ENCODE results near the gene SH2D4B. TPM values are rescaled to one million over a fixed set of nuclear protein-coding genes. Genes with fewer than 3 reads are reported as not detected.

Gene SH2D4B
- total RNA-seq, 2 experiments from 2014 or later = 0.11 TPM; not detected in 1

DNA sequence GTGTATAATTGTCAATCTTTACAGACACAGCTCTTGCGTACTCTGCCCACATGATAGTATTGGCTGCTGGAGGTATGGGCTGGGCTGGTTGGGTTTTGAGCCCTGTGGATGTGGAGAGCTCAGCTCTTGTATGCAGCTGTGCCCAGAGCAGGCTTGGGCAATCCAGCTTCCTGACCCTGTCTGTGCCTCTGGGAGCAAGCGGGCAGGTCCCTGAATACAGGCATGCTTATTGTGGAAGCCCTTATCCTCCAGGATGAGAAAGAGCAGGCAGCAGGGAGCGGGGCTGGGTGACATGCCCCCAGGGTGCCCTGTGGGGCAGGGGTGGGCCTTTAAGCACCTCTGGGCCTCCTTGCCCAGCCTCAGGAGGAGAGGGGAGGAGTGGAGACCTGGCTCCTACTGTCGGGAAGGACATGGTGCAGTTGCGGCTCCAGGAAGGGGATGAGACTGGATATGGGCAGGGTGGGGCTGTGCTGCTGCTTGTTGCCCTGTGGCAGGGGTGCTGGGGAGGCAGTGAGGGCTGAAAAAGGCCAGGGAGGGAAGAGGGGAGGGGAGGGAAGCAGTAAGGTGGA is 32.7 kb upstream of the SH2D4B start:
- POLR2A ChIA-PET = interaction anchor here (0.6 to 2.3 kb wide), 7 partner anchors 17 to 97 kb away, joined by 3 to 10 read pairs (median 3); partner anchors contain the start of gene PRXL2A
- Mint-ChIP-seq H3K4me1 (peaks cover 59% of the 10 kb centered on the region), H3K9me3 (ENCODE audit: low read depth) (no peaks in the 10 kb centered on the region), H3K36me3 (ENCODE audit: low read depth) (peaks cover 35% of the 10 kb centered on the region), H3K27me3 (no peaks in the 10 kb centered on the region), H3K4me3 (no peak overlapping the region), H3K27ac (peak overlapping the region; percentile 98)
- CTCF ChIA-PET = interaction anchor here (0.6 to 16.9 kb wide), 29 partner anchors 8 to 142 kb away, joined by 3 to 372 read pairs (median 6); partner anchors contain the start of genes PRXL2A, SH2D4B and TSPAN14
- no peak for DNase-seq
- ATAC-seq = peak; percentile 28
- intact Hi-C loops (cut with DNase I, micrococcal nuclease) = loop anchor here (1.0 to 2.0 kb wide), 6 partner anchors 38 to 127 kb away; partner anchors contain the start of genes PRXL2A (in 1 of the 2) and TSPAN14 (in 1 of the 2)

DNA sequence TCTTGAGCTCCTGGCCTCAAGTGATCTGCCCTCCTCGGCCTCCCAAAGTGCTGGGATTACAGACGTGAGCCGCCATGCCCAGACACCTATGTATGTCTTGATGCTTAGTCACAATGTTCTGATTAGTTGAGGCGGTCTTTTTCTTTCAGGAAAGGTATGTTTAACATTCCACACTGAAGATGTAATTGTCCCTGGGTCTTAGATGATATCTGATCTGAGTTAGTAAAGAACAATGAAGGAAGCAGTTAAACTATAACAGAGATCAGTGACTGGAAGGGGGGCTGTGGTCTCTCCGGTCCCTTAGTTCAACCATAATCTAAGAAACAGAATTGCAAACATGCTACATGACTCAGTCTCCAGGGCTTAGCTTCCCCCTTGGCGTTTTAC is 31.5 kb upstream of the SH2D4B start:
- ChIA-PET POLR2A (interaction anchor here (0.6 to 2.3 kb wide), 7 partner anchors 45 to 123 kb away, joined by 3 to 10 read pairs (median 3); partner anchors contain the start of gene PRXL2A), CTCF (interaction anchor here (0.6 to 16.9 kb wide), 33 partner anchors 9 to 310 kb away, joined by 3 to 372 read pairs (median 6); partner anchors contain the start of genes PRXL2A, SH2D4B and TSPAN14)
- no peaks in the 10 kb centered on the region for H3K9me3 Mint-ChIP-seq (ENCODE audit: low read depth)
- ATAC-seq (no peak), DNase-seq (no peak)
- H3K27ac Mint-ChIP-seq = peak overlapping the region; percentile 3
- intact Hi-C loops (cut with DNase I, micrococcal nuclease) = no loop called here
- H3K36me3 Mint-ChIP-seq (ENCODE audit: low read depth) = peaks cover 37% of the 10 kb centered on the region
- H3K27me3 Mint-ChIP-seq = no peaks in the 10 kb centered on the region
- peaks cover 57% of the 10 kb centered on the region for H3K4me1 Mint-ChIP-seq
- no peak overlapping the region for H3K4me3 Mint-ChIP-seq

GRCh38 chr10:80506836-80507487 is 30.7 kb upstream of the SH2D4B start:
- H3K4me1 Mint-ChIP-seq = peaks cover 56% of the 10 kb centered on the region
- DNase-seq (no peak), ATAC-seq (no peak)
- H3K27me3 Mint-ChIP-seq = no peaks in the 10 kb centered on the region
- POLR2A ChIA-PET = no interaction called here
- peaks cover 30% of the 10 kb centered on the region for H3K36me3 Mint-ChIP-seq (ENCODE audit: low read depth)
- no peaks in the 10 kb centered on the region for H3K9me3 Mint-ChIP-seq (ENCODE audit: low read depth)
- CTCF ChIA-PET = interaction anchor here (0.6 to 16.9 kb wide), 11 partner anchors 19 to 246 kb away, joined by 3 to 372 read pairs (median 3); partner anchors contain the start of gene TSPAN14
- intact Hi-C loops (cut with DNase I, micrococcal nuclease) = no loop called here
- peak overlapping the region; percentile 28 for H3K27ac Mint-ChIP-seq
- H3K4me3 Mint-ChIP-seq = no peak overlapping the region

DNA sequence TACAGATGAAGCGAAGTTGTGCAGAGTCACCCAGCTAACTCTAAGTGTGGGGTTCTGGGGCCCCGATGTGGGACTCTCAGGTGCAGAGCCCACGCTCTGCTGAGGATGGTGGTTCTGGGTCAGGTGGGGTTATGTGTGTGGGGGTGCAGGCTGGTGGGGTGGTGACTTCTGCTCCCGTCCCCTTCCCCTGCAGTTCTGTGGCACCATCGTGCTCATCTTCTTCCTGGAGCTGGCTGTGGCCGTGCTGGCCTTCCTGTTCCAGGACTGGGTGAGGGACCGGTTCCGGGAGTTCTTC is 28.6 kb upstream of the SH2D4B start:
- intact Hi-C loops (cut with DNase I, micrococcal nuclease) = no loop called here
- Mint-ChIP-seq H3K4me3 (no peak overlapping the region), H3K27me3 (no peaks in the 10 kb centered on the region), H3K27ac (no peak overlapping the region), H3K36me3 (ENCODE audit: low read depth) (peaks cover 36% of the 10 kb centered on the region), H3K4me1 (peaks cover 35% of the 10 kb centered on the region), H3K9me3 (ENCODE audit: low read depth) (no peaks in the 10 kb centered on the region)
- DNase-seq (no peak), ATAC-seq (no peak)
- POLR2A ChIA-PET = no interaction called here
- CTCF ChIA-PET = interaction anchor here (0.7 to 16.9 kb wide), 8 partner anchors 9 to 131 kb away, joined by 3 to 372 read pairs (median 4); no protein-coding TSS in a partner anchor

DNA sequence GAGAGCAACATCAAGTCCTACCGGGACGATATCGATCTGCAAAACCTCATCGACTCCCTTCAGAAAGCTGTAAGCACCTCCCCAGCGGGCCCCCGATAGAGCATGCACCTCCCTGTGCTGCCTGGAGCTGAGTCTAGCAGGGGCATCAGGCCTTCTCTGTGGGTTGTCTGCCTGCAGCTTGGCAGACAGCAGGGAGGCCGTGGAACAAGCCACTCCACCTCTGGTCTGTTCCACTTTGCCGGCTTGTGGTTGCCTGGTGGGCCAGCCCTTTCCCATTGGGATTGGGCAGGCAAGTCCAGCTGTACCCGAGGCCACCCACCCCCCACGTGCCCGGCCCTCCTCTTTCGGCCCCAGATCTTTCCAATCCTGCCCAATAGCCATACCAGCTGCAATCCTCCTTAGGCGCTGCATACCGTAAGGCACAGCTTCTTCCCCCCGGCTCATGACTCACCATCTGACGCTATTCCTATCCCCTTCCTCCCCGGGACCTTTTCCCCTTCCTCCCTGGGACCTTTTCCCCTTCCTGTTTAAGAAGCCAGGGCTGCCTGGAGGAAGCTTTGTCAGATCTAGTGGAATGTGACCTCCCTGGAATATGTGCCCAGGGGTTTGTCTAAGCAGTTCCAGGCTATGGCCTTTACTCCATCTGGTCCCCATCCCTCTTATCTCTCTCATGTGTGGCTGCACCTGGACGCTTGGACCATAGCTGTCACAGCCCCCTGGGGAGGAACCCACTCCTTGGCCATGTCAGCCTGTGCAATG is 28.1 kb upstream of the SH2D4B start:
- intact Hi-C loops (cut with DNase I, micrococcal nuclease) = no loop called here
- ATAC-seq (no peak), DNase-seq (no peak)
- CTCF ChIA-PET = interaction anchor here (0.7 to 16.9 kb wide), 5 partner anchors 45 to 132 kb away, joined by 3 to 372 read pairs (median 6); no protein-coding TSS in a partner anchor
- no peaks in the 10 kb centered on the region for H3K27me3 Mint-ChIP-seq
- H3K4me3 Mint-ChIP-seq = no peak overlapping the region
- POLR2A ChIA-PET = no interaction called here
- peaks cover 41% of the 10 kb centered on the region for H3K36me3 Mint-ChIP-seq (ENCODE audit: low read depth)
- H3K9me3 Mint-ChIP-seq (ENCODE audit: low read depth) = no peaks in the 10 kb centered on the region
- H3K27ac Mint-ChIP-seq = no peak overlapping the region
- H3K4me1 Mint-ChIP-seq = peaks cover 30% of the 10 kb centered on the region

GRCh38 chr10:80512031-80512526 is 25.6 kb upstream of the SH2D4B start:
- H3K9me3 Mint-ChIP-seq (ENCODE audit: low read depth) = no peaks in the 10 kb centered on the region
- no peak overlapping the region for H3K4me3 Mint-ChIP-seq
- DNase-seq (no peak), ATAC-seq (no peak)
- H3K27ac Mint-ChIP-seq = peak overlapping the region; percentile 55
- intact Hi-C loops (cut with DNase I, micrococcal nuclease) = no loop called here
- POLR2A ChIA-PET = interaction anchor here (0.8 kb wide), 1 partner anchor 38 kb away, joined by 9 read pairs; no protein-coding TSS in a partner anchor
- H3K27me3 Mint-ChIP-seq = no peaks in the 10 kb centered on the region
- H3K36me3 Mint-ChIP-seq (ENCODE audit: low read depth) = peaks cover 46% of the 10 kb centered on the region
- CTCF ChIA-PET = interaction anchor here (0.6 to 16.9 kb wide), 10 partner anchors 13 to 134 kb away, joined by 3 to 372 read pairs (median 6); partner anchors contain the start of gene PRXL2A
- peaks cover 25% of the 10 kb centered on the region for H3K4me1 Mint-ChIP-seq

GRCh38 chr10:80513106-80513505 is 24.6 kb upstream of the SH2D4B start:
- POLR2A ChIA-PET = no interaction called here
- DNase-seq (no peak), ATAC-seq (no peak)
- no peaks in the 10 kb centered on the region for H3K27me3 Mint-ChIP-seq
- H3K4me3 Mint-ChIP-seq = no peak overlapping the region
- H3K36me3 Mint-ChIP-seq (ENCODE audit: low read depth) = peaks cover 48% of the 10 kb centered on the region
- CTCF ChIA-PET = interaction anchor here (0.6 to 3.4 kb wide), 5 partner anchors 13 to 432 kb away, joined by 3 to 38 read pairs (median 6); no protein-coding TSS in a partner anchor
- no peaks in the 10 kb centered on the region for H3K9me3 Mint-ChIP-seq (ENCODE audit: low read depth)
- intact Hi-C loops (cut with DNase I, micrococcal nuclease) = no loop called here
- H3K4me1 Mint-ChIP-seq = peaks cover 25% of the 10 kb centered on the region
- peak overlapping the region; percentile 53 for H3K27ac Mint-ChIP-seq

GRCh38 chr10:80515511-80515910 is 22.2 kb upstream of the SH2D4B start:
- Mint-ChIP-seq H3K36me3 (ENCODE audit: low read depth) (peaks cover 41% of the 10 kb centered on the region), H3K27ac (no peak overlapping the region), H3K4me3 (no peak overlapping the region), H3K9me3 (ENCODE audit: low read depth) (no peaks in the 10 kb centered on the region), H3K4me1 (peaks cover 18% of the 10 kb centered on the region), H3K27me3 (no peaks in the 10 kb centered on the region)
- POLR2A ChIA-PET = no interaction called here
- DNase-seq (no peak), ATAC-seq (no peak)
- intact Hi-C loops (cut with DNase I, micrococcal nuclease) = no loop called here
- CTCF ChIA-PET = interaction anchor here (1.0 to 2.4 kb wide), 3 partner anchors 10 to 107 kb away, joined by 4 to 11 read pairs (median 6); partner anchors contain the start of gene PRXL2A

DNA sequence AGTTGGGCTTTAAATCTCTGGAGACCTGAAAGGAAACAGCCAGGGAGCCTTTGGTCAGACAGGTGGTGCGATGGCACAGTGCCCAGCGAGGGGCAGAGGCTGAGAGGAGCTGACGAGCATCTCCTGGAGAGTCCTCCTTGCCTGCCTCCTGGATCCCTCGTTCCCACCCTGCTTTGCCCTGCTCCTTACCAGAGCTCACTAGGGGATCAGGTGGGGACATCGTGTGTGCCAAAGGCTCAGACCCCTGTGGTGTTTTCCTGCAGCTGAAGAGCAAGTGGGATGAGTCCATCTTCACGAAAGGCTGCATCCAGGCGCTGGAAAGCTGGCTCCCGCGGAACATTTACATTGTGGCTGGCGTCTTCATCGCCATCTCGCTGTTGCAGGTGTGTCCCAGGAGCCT is 21.8 kb upstream of the SH2D4B start:
- intact Hi-C loops (cut with DNase I, micrococcal nuclease) = no loop called here
- Mint-ChIP-seq H3K27ac (peak overlapping the region; percentile 73), H3K27me3 (no peaks in the 10 kb centered on the region), H3K4me1 (peaks cover 16% of the 10 kb centered on the region), H3K4me3 (no peak overlapping the region), H3K9me3 (ENCODE audit: low read depth) (no peaks in the 10 kb centered on the region), H3K36me3 (ENCODE audit: low read depth) (peaks cover 40% of the 10 kb centered on the region)
- POLR2A ChIA-PET = no interaction called here
- CTCF ChIA-PET = interaction anchor here (1.0 to 2.4 kb wide), 3 partner anchors 10 to 108 kb away, joined by 4 to 11 read pairs (median 6); partner anchors contain the start of gene PRXL2A
- no peak for DNase-seq
- no peak for ATAC-seq

GRCh38 chr10:80516506-80517075 is 21.1 kb upstream of the SH2D4B start:
- peak; percentile 34 for ATAC-seq
- intact Hi-C loops (cut with DNase I, micrococcal nuclease) = no loop called here
- peaks cover 9% of the 10 kb centered on the region for H3K4me1 Mint-ChIP-seq
- peaks cover 41% of the 10 kb centered on the region for H3K36me3 Mint-ChIP-seq (ENCODE audit: low read depth)
- DNase-seq = no peak
- H3K9me3 Mint-ChIP-seq (ENCODE audit: low read depth) = no peaks in the 10 kb centered on the region
- H3K4me3 Mint-ChIP-seq = no peak overlapping the region
- H3K27me3 Mint-ChIP-seq = no peaks in the 10 kb centered on the region
- ChIA-PET POLR2A (no interaction called here), CTCF (no interaction called here)
- H3K27ac Mint-ChIP-seq = peak overlapping the region; percentile 44

Measured in activated CD4-positive, alpha-beta T cell treated with anti-CD3 and anti-CD28 coated beads for 36 hours (primary cell).